C4-2B (cell line): ENCODE results near the gene GMDS.

Experiments used
- CTCF ChIP-seq: fragments of 450-650 bp; conservative IDR thresholded peaks from 2 replicates; pipeline ENCODE4 v1.5.1; 2017; ENCODE audit warnings: mild to moderate bottlenecking
- ZFX ChIP-seq: fragments of 450-650 bp; IDR thresholded peaks from 2 replicates; pipeline ENCODE4 v1.6.1; 2017

DNA sequence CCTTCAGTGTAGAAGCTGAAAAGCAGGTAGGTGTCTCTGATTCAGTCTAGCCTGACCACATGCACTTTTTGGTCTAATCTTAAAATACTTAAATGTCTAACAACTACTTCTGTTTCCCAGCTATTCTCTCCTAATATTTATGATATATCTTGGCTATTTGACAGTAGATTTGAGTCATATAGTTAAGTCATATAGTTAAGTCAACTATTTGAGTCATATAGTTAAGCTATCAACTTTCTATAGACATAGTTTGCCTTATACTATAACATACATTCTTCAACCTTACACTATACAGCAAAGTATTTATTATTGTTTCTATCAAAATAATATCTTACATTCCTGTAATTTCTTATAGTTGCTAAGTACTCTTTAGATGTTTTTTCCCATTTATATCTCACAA lies 110.9 kb downstream of the GMDS start:
- TF ChIP-seq CTCF (no peak), ZFX (no peak)
